HUES6 (cell line): ENCODE measurements around the gene WWOX.

ENCODE experiments used
- H3K27ac ChIP-seq: 2 replicates; pipeline ENCODE4 v1.7.0; 2013; ENCODE audit warnings: low read depth, mild to moderate bottlenecking, low read length, inconsistent platforms
- H3K27me3 ChIP-seq: 2 replicates; pipeline ENCODE4 v1.6.1; 2013; ENCODE audit warnings: low read length; ENCODE audit not compliant: control insufficient read depth, insufficient read depth
- H3K36me3 ChIP-seq: 2 replicates; pipeline ENCODE4 v1.6.1; 2013; ENCODE audit warnings: low read length; ENCODE audit not compliant: control insufficient read depth, insufficient read depth
- H3K4me1 ChIP-seq: 2 replicates; pipeline ENCODE4 v1.6.1; 2013; ENCODE audit warnings: low read length; ENCODE audit not compliant: control insufficient read depth, insufficient read depth
- H3K4me3 ChIP-seq: 2 replicates; pipeline ENCODE4 v1.5.1; 2013; ENCODE audit warnings: low read depth, low read length
- H3K9ac ChIP-seq: one replicate; pipeline ENCODE4 v1.6.1; 2013; ENCODE audit warnings: mild to moderate bottlenecking, low read length
- H3K9me3 ChIP-seq: 2 replicates; pipeline ENCODE4 v1.6.1; 2013; ENCODE audit warnings: low read depth, low read length; ENCODE audit not compliant: control insufficient read depth, insufficient read depth

WWOX gene

DNA sequence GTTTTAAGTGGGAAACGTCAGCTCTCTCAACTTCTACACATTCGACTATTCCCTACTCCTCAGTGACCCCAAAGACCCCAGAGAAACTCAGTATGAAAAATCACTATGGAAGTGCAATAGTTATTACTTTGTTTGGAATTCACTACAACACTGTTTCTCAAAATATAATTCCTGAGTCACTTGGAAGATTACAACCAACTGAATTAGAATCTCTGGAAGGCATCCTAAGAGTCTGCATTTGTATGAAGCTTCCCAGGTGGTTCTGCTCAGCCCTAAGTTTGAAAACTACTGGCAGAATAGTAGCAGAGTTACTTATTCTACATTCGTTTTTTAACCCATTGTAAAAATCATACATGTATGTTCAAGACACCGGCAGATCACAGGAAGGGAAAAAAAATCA, 975.5 kb downstream of the WWOX start:
- no peak overlapping the region for H3K4me3 ChIP-seq
- H3K27ac ChIP-seq, result no peak overlapping the region
- H3K9ac ChIP-seq, result no peak overlapping the region
- no peaks in the 10 kb centered on the region for H3K36me3 ChIP-seq
- H3K4me1 ChIP-seq, result peaks cover 18% of the 10 kb centered on the region
- H3K9me3 ChIP-seq, result no peaks in the 10 kb centered on the region
- no peaks in the 10 kb centered on the region for H3K27me3 ChIP-seq

DNA sequence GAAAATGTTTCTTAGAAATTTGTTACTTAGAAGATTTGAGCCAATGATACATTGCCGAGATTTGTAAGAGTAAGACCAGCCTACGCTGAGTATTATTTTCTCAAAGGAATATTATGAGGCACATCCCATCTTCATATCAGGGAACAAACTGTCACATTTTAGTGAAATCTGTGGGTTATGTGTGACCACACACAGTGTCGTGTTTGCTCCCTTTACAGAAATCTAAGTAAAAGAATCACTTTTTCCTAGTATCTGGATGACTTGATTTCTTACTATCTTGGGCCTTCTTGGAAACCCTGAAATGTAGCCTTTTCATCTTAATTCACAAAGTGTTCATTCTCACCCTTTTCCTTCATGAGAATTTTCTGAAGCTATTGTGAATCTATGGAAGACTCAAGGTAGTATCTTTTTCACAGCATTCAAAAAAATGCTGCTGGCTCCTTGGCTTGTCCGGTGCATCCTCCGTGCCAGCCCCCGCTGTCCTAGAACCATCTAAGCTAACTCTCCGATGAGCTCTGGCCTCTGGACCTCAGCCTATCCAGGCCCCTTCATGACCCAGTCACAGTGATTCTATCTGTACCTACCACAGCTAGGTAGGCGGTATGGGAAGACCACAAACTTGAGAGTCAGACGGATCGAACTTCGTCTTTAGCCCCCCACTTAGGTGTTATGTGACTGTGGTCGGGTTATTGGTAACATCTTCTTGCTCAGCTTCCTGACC, 976.8 kb downstream of the WWOX start:
- Histone ChIP-seq H3K9me3 (no peaks in the 10 kb centered on the region), H3K4me1 (peaks cover 18% of the 10 kb centered on the region), H3K27ac (no peak overlapping the region), H3K36me3 (no peaks in the 10 kb centered on the region), H3K27me3 (no peaks in the 10 kb centered on the region), H3K4me3 (no peak overlapping the region), H3K9ac (no peak overlapping the region)

- no peaks in the 10 kb centered on the region for H3K27me3 ChIP-seq
- peaks cover 18% of the 10 kb centered on the region for H3K4me1 ChIP-seq
- no peaks in the 10 kb centered on the region for H3K9me3 ChIP-seq
- no peak overlapping the region for H3K4me3 ChIP-seq
- no peak overlapping the region for H3K9ac ChIP-seq
- no peak overlapping the region for H3K27ac ChIP-seq
- no peaks in the 10 kb centered on the region for H3K36me3 ChIP-seq
These were observed 977.9 kb downstream of the WWOX start for GRCh38 chr16:79077346-79077745.

- no peaks in the 10 kb centered on the region for H3K9me3 ChIP-seq
- no peaks in the 10 kb centered on the region for H3K36me3 ChIP-seq
- H3K9ac ChIP-seq, result no peak overlapping the region
- H3K27me3 ChIP-seq, result no peaks in the 10 kb centered on the region
- H3K27ac ChIP-seq, result no peak overlapping the region
- H3K4me3 ChIP-seq, result no peak overlapping the region
- H3K4me1 ChIP-seq, result peaks cover 14% of the 10 kb centered on the region
These were observed 980.4 kb downstream of the WWOX start for GRCh38 chr16:79079656-79080420.

DNA sequence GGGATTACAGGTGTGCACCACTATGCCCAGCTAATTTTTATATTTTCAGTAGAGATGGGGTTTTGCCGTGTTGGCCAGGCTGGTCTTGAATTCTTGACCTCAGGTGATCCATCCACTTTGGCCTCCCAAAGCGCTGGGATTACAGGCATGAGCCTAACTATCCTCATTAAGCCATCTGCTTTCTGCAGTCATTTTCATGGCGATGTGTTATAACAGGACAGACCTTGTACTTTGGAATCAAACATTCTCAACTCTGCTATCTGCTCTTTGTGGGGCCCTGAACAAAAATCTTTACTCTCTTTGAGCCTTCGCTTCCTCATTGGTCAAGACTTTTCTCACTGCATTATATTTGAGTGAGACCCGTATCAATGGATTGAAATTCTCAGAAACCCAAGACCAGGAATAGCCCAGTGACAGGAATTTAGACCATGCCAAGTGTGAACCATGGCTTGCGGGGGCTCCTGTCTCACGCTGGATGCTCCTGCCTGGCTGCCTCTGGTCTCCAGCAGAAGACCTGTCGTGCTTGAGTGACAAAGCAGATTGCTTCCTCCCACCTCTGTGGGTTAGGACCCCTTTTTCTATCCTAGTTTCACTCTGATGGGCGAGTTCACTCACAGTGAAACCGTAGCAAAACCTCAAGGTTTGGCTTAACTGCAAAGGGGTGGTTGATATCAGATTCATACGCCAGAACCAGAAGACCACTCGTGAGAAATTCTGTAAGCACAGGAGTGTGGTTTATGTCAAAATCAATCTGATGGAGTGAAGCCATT, 982.0 kb downstream of the WWOX start:
- no peak overlapping the region for H3K27ac ChIP-seq
- H3K36me3 ChIP-seq, result no peaks in the 10 kb centered on the region
- H3K9ac ChIP-seq, result no peak overlapping the region
- no peak overlapping the region for H3K4me3 ChIP-seq
- no peaks in the 10 kb centered on the region for H3K9me3 ChIP-seq
- peaks cover 9% of the 10 kb centered on the region for H3K4me1 ChIP-seq
- H3K27me3 ChIP-seq, result no peaks in the 10 kb centered on the region

DNA sequence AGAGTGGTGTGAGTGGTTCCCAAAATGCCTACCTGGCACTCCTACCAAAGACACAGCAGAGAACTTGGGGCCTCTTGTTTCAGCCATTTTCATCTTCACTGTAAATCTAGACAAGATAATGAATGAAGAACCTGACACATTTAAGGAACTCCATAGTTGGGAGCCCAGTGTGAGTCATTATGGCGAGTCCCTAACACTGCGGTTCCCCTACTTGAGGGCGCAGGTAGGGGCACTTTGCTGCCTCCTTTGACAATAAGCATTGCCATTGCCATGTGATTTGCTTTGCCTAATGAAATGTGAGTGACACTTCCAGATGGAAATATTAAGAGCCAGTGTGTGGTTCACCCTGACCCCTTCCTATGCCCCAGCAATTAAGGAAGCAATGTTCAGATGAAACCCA, 983.5 kb downstream of the WWOX start:
- no peak overlapping the region for H3K9ac ChIP-seq
- H3K4me3 ChIP-seq, result no peak overlapping the region
- H3K9me3 ChIP-seq, result no peaks in the 10 kb centered on the region
- no peaks in the 10 kb centered on the region for H3K27me3 ChIP-seq
- no peak overlapping the region for H3K27ac ChIP-seq
- H3K36me3 ChIP-seq, result no peaks in the 10 kb centered on the region
- H3K4me1 ChIP-seq, result no peaks in the 10 kb centered on the region; the same call in 1 of the 2 replicates

GRCh38 chr16:79083508-79084299, 984.2 kb downstream of the WWOX start:
- H3K4me1 ChIP-seq, result no peaks in the 10 kb centered on the region; the same call in 1 of the 2 replicates
- no peak overlapping the region for H3K4me3 ChIP-seq
- no peak overlapping the region for H3K9ac ChIP-seq
- no peaks in the 10 kb centered on the region for H3K27me3 ChIP-seq
- no peaks in the 10 kb centered on the region for H3K9me3 ChIP-seq
- H3K36me3 ChIP-seq, result no peaks in the 10 kb centered on the region
- H3K27ac ChIP-seq, result no peak overlapping the region

- no peaks in the 10 kb centered on the region for H3K27me3 ChIP-seq
- H3K36me3 ChIP-seq, result no peaks in the 10 kb centered on the region
- H3K4me3 ChIP-seq, result no peak overlapping the region
- no peaks in the 10 kb centered on the region; the same call in 1 of the 2 replicates for H3K4me1 ChIP-seq
- no peaks in the 10 kb centered on the region for H3K9me3 ChIP-seq
- H3K9ac ChIP-seq, result no peak overlapping the region
- no peak overlapping the region for H3K27ac ChIP-seq
These were observed 989.5 kb downstream of the WWOX start for GRCh38 chr16:79088971-79089370.

DNA sequence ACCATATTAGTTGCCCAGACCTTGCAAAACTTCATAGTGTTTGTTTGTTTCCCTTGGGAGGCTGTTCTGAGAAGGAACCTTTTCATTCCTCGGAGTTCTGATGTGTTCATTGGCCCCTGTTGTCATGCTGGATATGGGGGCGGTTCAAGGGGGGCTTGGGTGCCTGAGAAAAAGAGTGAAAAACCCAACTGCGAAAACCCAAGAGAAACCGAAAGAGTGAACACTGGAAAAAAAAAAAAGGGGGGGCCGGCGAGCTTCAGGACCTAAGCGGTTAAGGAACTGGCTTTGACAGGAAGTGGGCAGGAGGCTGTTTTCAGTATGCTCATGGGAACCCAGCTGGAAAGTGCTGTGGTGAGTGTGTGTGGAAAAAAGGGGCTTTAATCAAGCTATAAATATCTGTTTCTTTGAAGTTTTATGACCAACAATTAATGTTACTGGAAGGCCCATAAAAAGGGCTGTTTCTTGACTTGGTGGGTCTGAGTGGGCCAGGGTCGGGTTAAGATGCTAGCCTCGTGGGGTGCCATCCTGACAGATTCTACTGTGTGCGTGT, 990.4 kb downstream of the WWOX start:
- Histone ChIP-seq H3K9ac (no peak overlapping the region), H3K4me3 (no peak overlapping the region), H3K4me1 (no peaks in the 10 kb centered on the region), H3K27me3 (no peaks in the 10 kb centered on the region), H3K27ac (no peak overlapping the region), H3K36me3 (no peaks in the 10 kb centered on the region), H3K9me3 (no peaks in the 10 kb centered on the region)

GRCh38 chr16:79090966-79091365, 991.5 kb downstream of the WWOX start:
- Histone ChIP-seq H3K27ac (no peak overlapping the region), H3K9ac (no peak overlapping the region), H3K4me1 (peaks cover under 1% of the 10 kb centered on the region; the same call in 1 of the 2 replicates), H3K27me3 (no peaks in the 10 kb centered on the region), H3K9me3 (no peaks in the 10 kb centered on the region), H3K36me3 (no peaks in the 10 kb centered on the region), H3K4me3 (no peak overlapping the region)
